Type B pancreatic cell (in vitro differentiated cells): ENCODE measurements around the gene CD302. TPM values are rescaled to one million over a fixed set of nuclear protein-coding genes. Genes with fewer than 3 reads are reported as not detected.

ENCODE experiments used
- DNase-seq: peaks from one replicate; pipeline ENCODE4 v3.0.0; 2021; ENCODE audit warnings: mixed read lengths; ENCODE audit not compliant: unreplicated experiment; ENCODE audit errors: extremely low spot score
- H3K27ac Mint-ChIP-seq: 2 replicates; pipeline ENCODE4 v1.8.0; 2021; ENCODE audit warnings: mild to moderate bottlenecking, mixed read lengths
- H3K27me3 Mint-ChIP-seq: 2 replicates; pipeline ENCODE4 v1.8.0; 2021; ENCODE audit warnings: mixed read lengths
- H3K36me3 Mint-ChIP-seq: 2 replicates; pipeline ENCODE4 v1.8.0; 2021; ENCODE audit warnings: mixed read lengths
- H3K4me1 Mint-ChIP-seq: one replicate; pipeline ENCODE4 v1.8.0; 2021; ENCODE audit warnings: mixed read lengths; ENCODE audit not compliant: unreplicated experiment
- H3K4me3 Mint-ChIP-seq: 2 replicates; pipeline ENCODE4 v1.8.0; 2021; ENCODE audit warnings: mild to moderate bottlenecking, mixed read lengths
- H3K9me3 Mint-ChIP-seq: 2 replicates; pipeline ENCODE4 v1.8.0; 2021; ENCODE audit warnings: mixed read lengths
- CTCF ChIP-seq: fragments of 200-600 bp; sonication (generic); conservative IDR thresholded peaks from 2 replicates; pipeline ENCODE4 v1.5.0; 2021; ENCODE audit warnings: antibody characterized with exemption, mild to moderate bottlenecking
- total RNA-seq: library from RNA; stranded (reverse); gene quantifications from 2 replicates; pipeline ENCODE4 v1.2.1, GENCODE V29; 2021; ENCODE audit warnings: low replicate concordance

The CD302 gene
- total RNA-seq, 1 donor from 2014 or later: 4.2 TPM

- H3K4me3 Mint-ChIP-seq: no peak overlapping the region
- no peaks in the 10 kb centered on the region for H3K9me3 Mint-ChIP-seq
- H3K27me3 Mint-ChIP-seq: peaks cover 58% of the 10 kb centered on the region
- H3K36me3 Mint-ChIP-seq: peaks cover 4% of the 10 kb centered on the region
- DNase-seq: no peak
- H3K4me1 Mint-ChIP-seq: peaks cover 12% of the 10 kb centered on the region
- no peak for TF ChIP-seq CTCF
- no peak overlapping the region for H3K27ac Mint-ChIP-seq
Measured at GRCh38 chr2:159799833-159800232, 1.8 kb upstream of the CD302 start.

DNA sequence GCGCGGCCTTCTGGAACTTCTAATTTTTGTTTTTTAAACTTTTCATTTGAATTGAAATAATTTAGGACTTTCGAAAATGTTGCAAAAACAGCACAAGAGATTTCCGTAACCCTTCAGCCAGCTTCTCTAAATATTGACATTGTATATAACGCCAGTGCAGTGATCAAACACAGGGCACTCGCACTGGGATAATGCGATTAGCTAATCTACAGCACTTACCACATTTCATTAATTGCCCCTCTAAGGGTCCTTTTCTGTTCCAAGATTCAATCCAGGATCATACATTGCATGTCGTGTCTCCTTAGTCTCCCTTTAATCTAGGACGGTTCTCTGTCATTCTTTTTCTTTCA lies 343 bp upstream of the CD302 start:
- peaks cover 4% of the 10 kb centered on the region for H3K36me3 Mint-ChIP-seq
- peak overlapping the region; percentile 42 for H3K27ac Mint-ChIP-seq
- H3K27me3 Mint-ChIP-seq: peaks cover 58% of the 10 kb centered on the region
- H3K4me3 Mint-ChIP-seq: peak overlapping the region; percentile 79
- H3K4me1 Mint-ChIP-seq: peaks cover 12% of the 10 kb centered on the region
- DNase-seq: no peak
- no peak for TF ChIP-seq CTCF
- no peaks in the 10 kb centered on the region for H3K9me3 Mint-ChIP-seq

DNA sequence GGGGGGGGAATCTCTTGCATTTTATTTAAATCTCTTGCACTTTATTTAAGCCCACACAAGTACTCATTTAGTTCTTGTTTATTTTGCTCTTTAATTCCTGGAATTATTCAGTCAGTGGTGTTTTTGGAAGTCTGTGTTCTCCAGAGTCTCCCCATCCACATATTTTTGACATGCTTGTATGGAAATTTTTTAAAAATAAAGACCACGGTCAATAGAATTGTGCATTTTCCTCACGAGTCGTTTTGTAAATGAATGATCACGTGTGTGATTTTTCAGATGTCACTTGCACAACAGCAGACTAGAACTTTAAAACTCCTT lies 824 bp downstream of the CD302 start:
- Mint-ChIP-seq H3K4me1 (peaks cover 12% of the 10 kb centered on the region), H3K4me3 (peak overlapping the region; percentile 90), H3K36me3 (peaks cover 4% of the 10 kb centered on the region), H3K27ac (peak overlapping the region; percentile 59), H3K9me3 (no peaks in the 10 kb centered on the region), H3K27me3 (peaks cover 57% of the 10 kb centered on the region)
- no peak for TF ChIP-seq CTCF
- no peak for DNase-seq

GRCh38 chr2:159795841-159796690 lies 1.9 kb downstream of the CD302 start:
- no peak for TF ChIP-seq CTCF
- peaks cover 12% of the 10 kb centered on the region for H3K4me1 Mint-ChIP-seq
- peak overlapping the region; percentile 81 for H3K4me3 Mint-ChIP-seq
- no peak overlapping the region for H3K27ac Mint-ChIP-seq
- no peak for DNase-seq
- H3K9me3 Mint-ChIP-seq: no peaks in the 10 kb centered on the region
- H3K36me3 Mint-ChIP-seq: peaks cover 4% of the 10 kb centered on the region
- peaks cover 54% of the 10 kb centered on the region for H3K27me3 Mint-ChIP-seq

DNA sequence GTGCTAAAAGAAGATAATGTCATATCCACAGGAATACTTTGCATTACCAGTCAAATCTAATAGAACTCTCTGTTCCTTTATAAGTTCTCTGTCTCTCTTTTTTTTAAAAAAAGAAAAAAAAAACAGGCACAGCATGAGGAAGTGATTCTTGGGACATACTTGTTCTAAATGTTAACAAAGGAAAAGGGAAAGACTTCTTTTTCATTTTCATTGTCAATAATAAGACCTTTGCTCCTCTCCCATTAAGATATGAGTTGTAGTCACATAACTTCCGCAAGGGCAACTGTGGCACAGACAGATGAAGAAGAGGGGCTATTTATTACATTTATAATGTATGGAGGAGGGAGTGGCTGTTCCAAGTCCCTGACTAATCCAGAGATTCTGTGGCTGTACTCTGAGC lies 4.7 kb downstream of the CD302 start:
- Mint-ChIP-seq H3K4me3 (no peak overlapping the region), H3K4me1 (peaks cover 9% of the 10 kb centered on the region)
- TF ChIP-seq CTCF: no peak

More for the DNA sequence above, 4.7 kb downstream of the CD302 start:
- no peak for DNase-seq
- Mint-ChIP-seq H3K9me3 (no peaks in the 10 kb centered on the region), H3K27me3 (peaks cover 28% of the 10 kb centered on the region), H3K27ac (no peak overlapping the region), H3K36me3 (peaks cover 4% of the 10 kb centered on the region)
